ENCODE measurements around the gene MFF.

MFF gene
- 49.0 to 67.5 (median 64.4) reads per million in 3 experiments for total RNA-seq

GRCh38 chr2:227324995-227325838, at the start of gene MFF:
MFF (plus strand) TSS chr2:227325251; CDS start chr2:227330666, 5,415 bp downstream.
- peak; percentile 93 for DNase-seq

GRCh38 chr2:227280895-227281294, 44.2 kb upstream of the MFF start:
- no peak for DNase-seq

- DNase-seq, result no peak
These were observed 39.3 kb upstream of the MFF start for GRCh38 chr2:227285741-227286236.

GRCh38 chr2:227287771-227288170, 37.3 kb upstream of the MFF start:
- no peak for DNase-seq

GRCh38 chr2:227292314-227292713, 32.7 kb upstream of the MFF start:
- DNase-seq, result no peak

GRCh38 chr2:227293531-227293930, 31.5 kb upstream of the MFF start:
- no peak for DNase-seq

- no peak for DNase-seq
These were observed 29.2 kb upstream of the MFF start for GRCh38 chr2:227295806-227296205.

- no peak for DNase-seq
These were observed 28.2 kb upstream of the MFF start for GRCh38 chr2:227296671-227297405.

- no peak for DNase-seq
These were observed 23.5 kb upstream of the MFF start for GRCh38 chr2:227301523-227301922.

GRCh38 chr2:227308784-227309183, 16.3 kb upstream of the MFF start:
- DNase-seq, result no peak

- no peak for DNase-seq
These were observed 14.3 kb upstream of the MFF start for GRCh38 chr2:227310756-227311110.

- DNase-seq, result no peak
These were observed 13.1 kb upstream of the MFF start for GRCh38 chr2:227311861-227312506.

- no peak for DNase-seq
These were observed 12.5 kb upstream of the MFF start for GRCh38 chr2:227312579-227312978.

- DNase-seq, result no peak
These were observed 11.7 kb upstream of the MFF start for GRCh38 chr2:227313310-227313709.

GRCh38 chr2:227317834-227318233, 7.2 kb upstream of the MFF start:
- no peak for DNase-seq

- no peak for DNase-seq
These were observed 4.6 kb upstream of the MFF start for GRCh38 chr2:227320305-227321094.

GRCh38 chr2:227322530-227323205, 2.4 kb upstream of the MFF start:
- DNase-seq, result no peak

- DNase-seq, result no peak
These were observed 1.2 kb upstream of the MFF start for GRCh38 chr2:227323818-227324217.

- no peak for DNase-seq
These were observed 433 bp upstream of the MFF start for GRCh38 chr2:227324642-227324994.

- DNase-seq, result no peak
These were observed 766 bp downstream of the MFF start for GRCh38 chr2:227325839-227326195.

- no peak for DNase-seq
These were observed 1.7 kb downstream of the MFF start for GRCh38 chr2:227326783-227327182.

GRCh38 chr2:227335713-227336112, 10.7 kb downstream of the MFF start:
- no peak for DNase-seq
